ENCODE results near the gene RUNDC3A.

The RUNDC3A gene

GRCh38 chr17:44348234-44348987 lies 40.0 kb downstream of the RUNDC3A start:
- Histone ChIP-seq H3K27me3 (ENCODE audit: insufficient read depth, poor library complexity, severe bottlenecking) (no peaks in the 10 kb centered on the region), H3K36me3 (ENCODE audit: low read depth) (peaks cover 24% of the 10 kb centered on the region; the same call in 1 of the 2 replicates), H3K4me3 (ENCODE audit: severe bottlenecking) (no peak overlapping the region), H3K27ac (ENCODE audit: poor library complexity, severe bottlenecking) (peak overlapping the region; percentile 52), H3K9me3 (ENCODE audit: severe bottlenecking) (no peaks in the 10 kb centered on the region), H3K4me1 (ENCODE audit: insufficient read depth, poor library complexity, severe bottlenecking) (peaks cover 19% of the 10 kb centered on the region)
- no peak for TF ChIP-seq CTCF (IDR thresholded peaks at IDR 0.05; ENCODE audit: poor library complexity, severe bottlenecking)
- DNase-seq (ENCODE audit: low spot score) (no peak), ATAC-seq (ENCODE audit: low read depth) (peak; percentile 30; the same call in 2 of the 3 replicates)

- Histone ChIP-seq H3K4me3 (ENCODE audit: severe bottlenecking) (no peak overlapping the region), H3K4me1 (ENCODE audit: insufficient read depth, poor library complexity, severe bottlenecking) (peaks cover 19% of the 10 kb centered on the region), H3K27me3 (ENCODE audit: insufficient read depth, poor library complexity, severe bottlenecking) (no peaks in the 10 kb centered on the region), H3K36me3 (ENCODE audit: low read depth) (peaks cover 24% of the 10 kb centered on the region; the same call in 1 of the 2 replicates), H3K27ac (ENCODE audit: poor library complexity, severe bottlenecking) (peak overlapping the region; percentile 52), H3K9me3 (ENCODE audit: severe bottlenecking) (no peaks in the 10 kb centered on the region)
- TF ChIP-seq CTCF (IDR thresholded peaks at IDR 0.05; ENCODE audit: poor library complexity, severe bottlenecking): no peak
- no peak for DNase-seq (ENCODE audit: low spot score)
- no peak for ATAC-seq (ENCODE audit: low read depth)
These were observed 40.6 kb downstream of the RUNDC3A start for GRCh38 chr17:44348988-44349364.

- Histone ChIP-seq H3K27ac (ENCODE audit: poor library complexity, severe bottlenecking) (peak overlapping the region; percentile 52), H3K4me3 (ENCODE audit: severe bottlenecking) (no peak overlapping the region), H3K36me3 (ENCODE audit: low read depth) (peaks cover 24% of the 10 kb centered on the region; the same call in 1 of the 2 replicates), H3K4me1 (ENCODE audit: insufficient read depth, poor library complexity, severe bottlenecking) (peaks cover 17% of the 10 kb centered on the region), H3K27me3 (ENCODE audit: insufficient read depth, poor library complexity, severe bottlenecking) (no peaks in the 10 kb centered on the region), H3K9me3 (ENCODE audit: severe bottlenecking) (no peaks in the 10 kb centered on the region)
- DNase-seq (ENCODE audit: low spot score) (no peak), ATAC-seq (ENCODE audit: low read depth) (no peak)
- TF ChIP-seq CTCF (IDR thresholded peaks at IDR 0.05; ENCODE audit: poor library complexity, severe bottlenecking): no peak
These were observed 41.2 kb downstream of the RUNDC3A start for GRCh38 chr17:44349553-44350070.

- H3K36me3 ChIP-seq (ENCODE audit: low read depth): peaks cover 24% of the 10 kb centered on the region; the same call in 1 of the 2 replicates
- H3K4me3 ChIP-seq (ENCODE audit: severe bottlenecking): no peak overlapping the region
- no peaks in the 10 kb centered on the region for H3K9me3 ChIP-seq (ENCODE audit: severe bottlenecking)
- DNase-seq (ENCODE audit: low spot score): no peak
- H3K27me3 ChIP-seq (ENCODE audit: insufficient read depth, poor library complexity, severe bottlenecking): no peaks in the 10 kb centered on the region
- peak; percentile 80 for TF ChIP-seq CTCF (IDR thresholded peaks at IDR 0.05; ENCODE audit: poor library complexity, severe bottlenecking)
- no peak overlapping the region for H3K27ac ChIP-seq (ENCODE audit: poor library complexity, severe bottlenecking)
- peak; percentile 52 for ATAC-seq (ENCODE audit: low read depth)
- H3K4me1 ChIP-seq (ENCODE audit: insufficient read depth, poor library complexity, severe bottlenecking): peaks cover 14% of the 10 kb centered on the region
These were observed 42.4 kb downstream of the RUNDC3A start for GRCh38 chr17:44350733-44351226.

- no peak for TF ChIP-seq CTCF (IDR thresholded peaks at IDR 0.05; ENCODE audit: poor library complexity, severe bottlenecking)
- no peaks in the 10 kb centered on the region for H3K9me3 ChIP-seq (ENCODE audit: severe bottlenecking)
- DNase-seq (ENCODE audit: low spot score) (no peak), ATAC-seq (ENCODE audit: low read depth) (no peak)
- no peak overlapping the region for H3K27ac ChIP-seq (ENCODE audit: poor library complexity, severe bottlenecking)
- H3K36me3 ChIP-seq (ENCODE audit: low read depth): peaks cover 24% of the 10 kb centered on the region; the same call in 1 of the 2 replicates
- H3K27me3 ChIP-seq (ENCODE audit: insufficient read depth, poor library complexity, severe bottlenecking): no peaks in the 10 kb centered on the region
- no peak overlapping the region for H3K4me3 ChIP-seq (ENCODE audit: severe bottlenecking)
- peaks cover 12% of the 10 kb centered on the region for H3K4me1 ChIP-seq (ENCODE audit: insufficient read depth, poor library complexity, severe bottlenecking)
These were observed 43.1 kb downstream of the RUNDC3A start for GRCh38 chr17:44351464-44351863.

Data from RWPE2 (cell line).